NCI-H2107 (cell line): Measurements from ENCODE around the gene ADRA2B.

Experiments used
- DNase-seq: peaks from one replicate; lab custom pipeline; 2025; lab: John Stamatoyannopoulos, UW

The ADRA2B gene

DNA sequence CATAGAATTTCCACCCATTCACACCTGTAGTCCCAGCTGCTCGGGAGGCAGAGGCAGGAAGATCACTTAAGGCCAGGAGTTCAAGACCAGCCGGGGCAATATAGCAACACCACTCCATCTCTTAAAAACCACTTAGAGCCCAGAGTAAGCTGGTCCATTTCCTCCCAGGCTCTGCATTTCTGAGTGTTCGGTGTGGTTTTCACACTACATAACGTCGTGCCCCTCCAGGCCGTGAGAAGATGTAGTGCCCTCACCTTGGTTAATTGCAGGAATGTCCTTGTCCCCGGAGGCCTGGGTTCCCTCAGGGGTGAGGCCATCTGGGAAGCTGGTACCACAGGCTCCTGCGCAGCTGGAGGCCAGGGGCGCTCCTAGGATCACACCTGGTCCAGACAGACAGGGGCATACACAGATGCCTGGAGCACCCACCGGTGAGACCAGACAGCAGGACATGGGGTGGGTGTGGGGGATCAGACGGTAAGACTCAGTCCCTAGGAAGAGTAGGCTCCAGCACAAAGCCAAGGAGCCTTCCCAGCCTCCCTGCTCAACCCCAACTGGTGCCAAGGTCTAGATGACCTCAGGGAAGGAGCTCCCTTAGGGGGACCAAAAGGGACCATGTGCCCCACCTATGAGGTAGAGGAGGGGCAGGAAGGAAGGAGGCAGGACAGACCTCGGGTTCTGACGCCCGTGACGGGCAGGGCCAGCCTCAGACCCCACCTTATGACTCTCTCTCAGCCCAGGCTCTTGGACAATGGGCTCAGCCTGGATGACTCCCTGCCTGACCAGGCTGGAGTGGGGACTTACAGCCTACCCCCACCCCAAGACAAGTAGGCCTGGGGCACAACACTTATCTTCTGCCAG is 21.2 kb upstream of the ADRA2B start:
- DNase-seq: no peak

DNA sequence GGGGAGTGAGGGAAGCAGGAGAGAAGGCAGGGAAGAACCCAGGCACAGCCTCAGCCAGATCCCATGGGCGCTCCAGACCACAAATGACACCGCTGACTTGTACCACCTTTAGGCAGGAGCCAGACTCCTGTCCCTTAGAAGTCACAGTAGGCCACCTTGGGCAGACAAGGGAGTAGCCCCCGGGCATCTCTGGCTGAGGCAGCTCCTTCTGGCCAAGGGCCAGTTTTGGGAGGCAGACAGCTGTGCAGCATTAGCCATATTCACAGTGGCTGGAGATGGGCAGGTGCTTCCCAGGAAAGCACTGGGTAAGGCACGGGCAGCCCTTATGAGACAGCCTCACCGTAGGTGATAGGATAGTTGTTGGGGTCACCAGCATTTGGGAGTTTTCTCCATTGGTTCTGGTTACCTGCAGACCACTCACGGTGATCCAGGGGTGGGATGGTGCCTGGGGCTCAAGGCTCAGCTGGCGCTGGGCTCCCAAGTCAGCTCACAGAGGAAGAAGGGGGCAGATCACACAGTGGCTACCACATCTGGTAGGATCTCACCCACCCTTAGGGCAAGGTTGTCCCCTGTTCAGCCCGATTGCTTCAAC is 19.9 kb upstream of the ADRA2B start:
- DNase-seq: no peak

DNA sequence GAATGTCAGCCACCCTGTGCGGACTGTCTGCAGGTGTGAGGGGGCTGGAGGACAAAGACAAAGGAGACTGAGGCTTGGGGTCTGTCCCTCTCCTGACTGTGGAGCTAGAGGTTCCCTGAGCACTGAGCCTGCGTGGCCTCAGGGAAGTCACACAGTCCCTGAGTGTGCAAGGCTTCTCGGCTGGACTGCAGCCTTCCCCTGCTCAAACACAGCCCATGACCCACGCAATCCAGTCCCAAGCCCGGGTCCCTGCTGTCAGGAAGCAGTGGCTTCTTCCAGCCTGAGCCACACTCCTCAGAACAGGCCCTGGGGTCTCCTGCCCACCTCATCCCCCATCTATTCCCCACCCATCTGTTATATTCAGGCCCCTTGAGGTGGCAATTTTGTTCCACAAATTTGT is 19.2 kb upstream of the ADRA2B start:
- no peak for DNase-seq

DNA sequence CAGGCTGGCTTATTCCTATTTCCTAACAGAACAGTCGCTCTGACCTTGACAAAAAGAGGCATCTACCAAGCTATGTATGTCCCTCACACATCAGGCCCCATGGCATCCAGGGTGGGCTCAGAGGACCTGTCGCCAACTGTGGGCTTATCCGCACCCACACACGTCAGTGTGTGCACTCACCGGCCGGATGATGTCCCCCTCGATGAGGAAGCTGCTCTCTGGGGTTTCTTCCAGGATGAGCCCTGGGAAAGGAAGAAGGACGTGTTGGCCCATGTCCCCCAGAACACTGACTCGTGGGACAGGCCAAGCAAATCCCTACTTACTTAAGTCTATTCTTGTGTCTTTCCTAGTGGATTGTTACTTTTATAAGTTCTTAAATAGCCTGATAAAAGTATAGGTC is 18.8 kb upstream of the ADRA2B start:
- DNase-seq: no peak

DNA sequence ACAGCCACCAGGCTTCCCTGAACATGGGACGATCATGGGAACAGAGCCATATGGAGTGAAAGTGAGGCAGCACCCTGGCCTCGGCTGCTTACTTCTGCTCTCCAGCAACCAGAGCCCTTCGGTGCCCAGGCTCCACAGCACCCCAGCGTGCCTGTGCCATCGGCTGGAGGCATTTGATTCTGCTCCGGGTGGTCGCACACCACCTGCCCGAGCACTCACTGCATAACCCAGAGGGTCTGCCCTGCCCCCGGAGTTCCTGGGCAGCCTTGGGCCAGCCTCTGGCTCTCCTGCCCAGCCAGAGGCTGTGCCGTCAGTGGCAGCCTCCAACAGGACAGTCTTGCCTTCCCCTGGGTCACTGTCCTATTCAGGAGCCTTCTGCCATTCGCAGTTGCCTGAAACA is 18.1 kb upstream of the ADRA2B start:
- DNase-seq: no peak

DNA sequence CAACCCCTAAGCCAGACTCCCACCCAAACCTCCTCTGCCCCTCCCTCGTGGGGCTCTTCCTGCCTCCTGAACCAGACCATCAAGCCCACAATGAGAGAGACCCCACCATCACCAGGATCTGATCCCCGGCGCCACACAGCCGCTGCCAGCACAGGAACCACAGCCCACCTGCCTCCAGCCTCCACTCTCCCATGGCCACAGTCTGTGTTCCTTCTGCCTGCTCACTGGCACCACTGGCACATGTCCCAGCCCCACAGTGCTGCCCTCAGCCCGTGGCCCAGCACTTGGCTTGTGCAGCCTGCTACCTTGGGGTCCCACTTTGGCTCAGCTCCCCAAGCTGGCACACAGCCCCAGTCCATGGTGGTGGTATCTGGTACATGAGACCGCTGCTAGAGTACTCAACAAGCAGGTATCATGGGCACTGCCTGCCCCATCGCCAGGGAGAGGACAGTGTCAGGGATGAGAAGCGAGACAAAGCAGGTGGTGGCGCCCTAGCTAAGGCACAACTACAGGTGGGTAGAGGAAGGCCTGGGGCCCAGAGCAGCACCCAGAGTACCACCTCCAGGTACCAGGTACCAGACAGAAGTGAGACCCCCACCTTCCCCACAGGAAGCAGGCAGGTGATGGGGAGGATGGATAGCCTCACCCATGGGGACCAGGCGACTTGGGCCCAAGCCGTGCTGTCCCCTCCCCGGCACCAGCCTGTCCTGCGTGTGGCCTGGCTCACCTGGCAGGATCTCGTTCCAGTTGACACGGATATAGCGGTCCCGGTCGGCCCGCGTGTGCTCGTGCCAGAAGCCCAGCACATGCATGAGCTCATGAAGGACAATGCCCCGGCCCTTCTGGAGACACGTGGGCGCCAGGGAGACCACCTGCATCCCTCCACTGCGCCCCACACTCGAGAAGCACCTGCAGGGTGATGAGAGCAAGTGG is 15.7 kb upstream of the ADRA2B start:
- DNase-seq: no peak

DNA sequence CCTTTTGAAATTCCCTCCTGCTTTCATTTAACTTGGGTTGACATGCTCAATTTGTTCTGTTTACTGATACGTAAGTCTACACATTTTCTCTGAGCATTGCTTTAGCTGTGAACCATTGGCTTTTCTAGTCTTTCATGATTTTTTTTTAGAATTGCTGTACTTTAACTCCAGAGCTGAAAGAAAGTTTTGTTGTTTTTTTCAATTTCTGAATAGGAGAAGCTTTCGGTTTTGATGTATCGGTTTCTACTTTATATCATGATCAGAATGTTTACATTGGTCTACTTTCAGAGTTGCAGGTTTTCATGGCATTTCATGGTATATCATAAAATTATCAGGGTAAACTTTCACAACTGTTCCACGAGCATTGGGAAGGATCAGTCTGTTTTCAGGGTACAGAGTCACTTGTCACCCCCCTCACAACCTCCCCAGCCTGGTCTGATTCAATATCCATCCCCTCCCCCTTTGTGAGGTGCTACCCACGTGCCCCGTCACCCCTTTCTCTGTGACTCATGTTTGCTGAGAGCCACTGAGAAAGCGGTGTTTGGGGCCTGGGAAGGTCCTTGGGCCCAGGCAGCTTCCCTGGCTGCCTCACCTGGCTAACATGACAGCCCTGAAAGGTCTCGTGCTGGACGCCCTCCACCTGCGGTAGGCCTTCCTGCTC is 14.9 kb upstream of the ADRA2B start:
- DNase-seq: no peak

DNA sequence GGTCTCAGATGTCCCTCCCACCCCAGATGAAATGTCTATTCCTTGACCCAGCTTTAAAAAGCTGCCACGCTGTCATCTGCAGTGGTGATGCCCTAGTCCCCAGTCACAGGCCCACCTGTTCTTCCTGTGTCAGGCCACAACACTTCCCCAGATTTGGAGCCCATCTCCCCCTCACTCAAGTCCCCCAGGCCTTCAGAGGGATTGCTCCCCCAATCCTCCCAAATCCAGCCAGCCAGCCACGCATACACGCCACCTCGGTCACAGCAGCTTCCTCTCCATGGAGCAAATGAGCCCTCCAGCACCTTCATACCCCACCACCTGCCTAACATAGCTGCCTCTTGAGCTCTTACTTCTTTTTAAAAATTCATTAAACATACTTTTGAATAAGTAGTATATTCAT is 14.1 kb upstream of the ADRA2B start:
- no peak for DNase-seq

DNA sequence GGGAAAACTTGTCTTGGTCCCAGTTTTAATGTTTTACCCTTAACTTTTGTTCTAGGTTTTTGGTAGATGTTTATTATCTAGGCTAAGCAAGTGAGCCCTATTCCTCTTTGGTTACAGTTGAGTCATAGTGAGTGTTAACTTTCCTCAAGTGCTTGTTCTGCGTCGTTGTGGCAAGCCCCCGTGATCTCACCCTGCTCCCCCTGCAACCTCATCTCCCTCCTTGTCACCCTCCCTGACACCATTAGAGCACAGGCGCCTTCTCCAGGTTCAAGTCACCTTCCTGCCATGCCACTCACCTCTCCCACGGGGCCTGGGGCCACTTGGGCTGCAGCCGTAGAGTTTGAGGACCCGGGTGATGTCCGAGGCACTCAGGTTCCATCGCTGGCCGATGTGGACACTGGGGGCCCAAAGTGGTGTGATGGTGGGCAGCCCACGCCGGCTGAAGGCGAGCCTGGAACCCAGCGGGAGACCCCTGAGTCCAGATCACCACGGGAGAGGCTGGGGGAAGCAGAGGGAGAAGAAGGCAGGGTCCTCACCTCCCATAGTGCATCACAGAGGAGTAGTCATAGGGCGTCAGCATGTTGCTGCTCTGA is 13.3 kb upstream of the ADRA2B start:
- DNase-seq: no peak

DNA sequence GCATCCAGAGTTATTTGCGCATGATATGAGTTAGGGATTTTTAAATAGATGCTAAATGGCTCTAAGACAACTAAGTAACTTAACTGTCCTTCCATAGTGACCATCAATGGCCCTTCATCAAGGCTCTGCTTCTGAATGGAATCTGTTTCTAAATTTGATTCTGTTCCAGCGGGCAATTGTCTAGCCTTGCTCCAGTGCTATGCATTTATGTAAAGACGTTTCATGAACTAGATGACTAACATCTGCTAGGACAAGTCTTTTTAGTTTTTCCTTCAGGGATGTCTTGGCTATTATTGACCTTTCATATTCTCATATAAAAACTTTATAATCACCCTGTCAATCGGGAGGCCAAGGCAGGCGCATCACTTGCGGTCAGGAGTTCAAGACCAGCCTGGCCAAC is 12.1 kb upstream of the ADRA2B start:
- DNase-seq: no peak

DNA sequence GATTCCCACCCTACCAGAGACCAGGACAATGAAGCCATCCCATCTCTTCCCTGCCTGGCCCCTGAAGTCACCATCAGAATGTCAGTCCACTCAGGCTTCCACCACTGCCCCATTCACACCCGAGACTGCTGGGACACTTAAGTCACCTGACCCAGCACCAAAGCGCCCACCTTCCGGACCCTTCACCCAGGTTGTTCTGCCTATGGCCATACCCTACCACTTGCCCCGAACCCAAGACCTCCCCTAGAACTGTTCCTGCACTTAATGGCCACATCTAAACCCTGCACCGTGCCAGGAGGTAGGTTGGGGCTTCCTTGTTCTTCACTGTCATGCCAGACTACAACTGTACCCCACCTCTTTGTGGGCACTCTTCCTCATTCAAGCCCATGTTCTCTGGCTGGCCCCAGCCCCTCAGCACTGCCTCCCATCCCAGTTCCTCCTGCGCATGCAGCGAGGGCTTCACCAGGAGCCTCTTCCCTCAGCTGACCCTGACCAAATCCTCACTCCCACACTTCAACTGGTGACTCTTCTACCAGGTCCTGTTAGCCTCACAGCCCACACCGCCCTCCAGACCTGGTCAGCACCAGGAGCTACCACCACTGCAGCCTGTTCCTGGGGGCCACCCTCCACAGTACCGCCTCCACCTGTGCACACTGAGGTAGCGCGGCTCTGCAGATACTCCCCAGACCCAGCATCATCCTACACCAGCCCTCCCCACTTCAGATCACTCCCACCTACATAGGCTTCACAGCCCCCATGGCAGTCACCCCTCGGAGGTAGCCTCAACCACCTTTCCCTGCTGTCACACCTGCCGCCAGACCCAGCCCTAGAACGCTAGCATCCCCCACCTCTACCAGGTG is 8.3 kb upstream of the ADRA2B start:
- DNase-seq: no peak

DNA sequence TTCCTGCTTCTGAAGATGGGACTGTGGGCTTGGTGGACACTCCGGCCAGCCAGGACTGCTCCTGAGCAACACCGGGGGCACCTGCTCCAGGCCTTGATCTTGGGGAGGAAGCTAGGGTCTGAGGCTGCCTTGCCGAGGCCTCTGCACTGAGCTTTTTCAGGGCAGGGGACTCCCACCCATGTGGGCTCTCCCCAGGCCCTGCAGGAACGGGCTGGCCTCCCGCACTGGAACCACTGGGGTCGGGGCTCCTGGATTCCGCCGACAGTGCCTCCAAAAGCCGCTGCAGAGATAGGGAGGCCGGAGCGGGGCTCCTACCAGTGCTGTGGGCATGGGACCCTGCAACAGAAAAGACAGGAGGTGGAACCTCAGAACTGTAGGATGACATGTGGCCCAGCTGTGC is 7.6 kb upstream of the ADRA2B start:
- DNase-seq: no peak

DNA sequence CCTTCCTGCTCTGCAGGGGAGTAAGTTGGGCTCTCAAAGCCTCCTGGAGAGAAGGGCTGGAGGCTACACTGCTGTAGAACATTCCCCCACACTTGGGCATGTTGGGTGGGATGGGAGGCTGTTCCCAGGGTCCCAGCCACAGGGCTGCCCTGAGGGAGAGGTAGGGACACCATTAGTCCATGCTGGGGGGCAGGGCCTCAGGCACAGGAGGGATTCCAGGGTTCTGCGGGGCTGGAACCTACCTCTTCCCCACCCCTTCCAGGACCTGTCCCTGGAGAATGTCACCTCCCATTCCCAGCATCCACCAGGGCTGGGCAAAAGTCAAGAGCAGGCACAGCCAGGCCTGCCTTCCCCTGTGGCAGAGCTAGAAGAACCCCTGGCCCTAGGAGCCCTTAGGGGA is 6.9 kb upstream of the ADRA2B start:
- no peak for DNase-seq

DNA sequence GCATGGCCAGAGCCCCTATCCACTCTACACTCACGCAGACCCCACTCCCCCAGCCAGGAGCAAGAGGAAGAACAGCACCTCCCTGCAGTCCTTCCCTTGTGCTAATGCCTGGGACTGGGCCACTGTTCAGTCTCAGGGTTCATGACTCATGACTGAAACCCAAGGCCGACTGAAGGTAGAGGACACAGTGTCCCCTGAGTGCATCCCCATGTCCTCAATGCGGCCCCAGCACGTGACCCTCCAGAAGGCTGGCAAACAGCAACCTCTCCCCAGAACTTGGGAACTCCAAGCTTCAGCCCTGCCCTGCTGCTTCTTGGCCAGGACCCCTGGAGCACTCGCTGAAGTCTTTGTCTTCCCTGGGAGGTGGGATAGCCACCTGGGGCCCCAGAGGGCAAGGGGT is 6.0 kb upstream of the ADRA2B start:
- no peak for DNase-seq

DNA sequence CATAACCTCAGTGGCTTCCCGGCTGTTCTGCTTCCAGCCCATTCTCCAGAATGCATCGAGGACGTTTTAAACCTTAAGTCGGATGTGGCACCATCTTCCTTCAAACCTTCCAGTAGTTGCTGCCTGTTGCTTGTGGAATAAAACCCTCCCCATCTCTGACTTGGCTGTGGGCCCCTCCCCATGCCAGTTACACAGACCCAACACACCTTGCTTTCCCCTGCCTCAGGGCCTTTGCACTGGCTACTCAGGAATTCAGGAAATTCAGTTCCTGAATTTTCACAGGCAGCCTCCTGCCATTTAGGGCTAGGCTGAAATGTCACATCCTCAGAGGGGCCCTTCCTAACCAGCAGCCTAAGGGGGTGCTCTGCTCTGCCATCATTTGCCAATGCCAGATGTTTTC is 5.0 kb upstream of the ADRA2B start:
- no peak for DNase-seq

DNA sequence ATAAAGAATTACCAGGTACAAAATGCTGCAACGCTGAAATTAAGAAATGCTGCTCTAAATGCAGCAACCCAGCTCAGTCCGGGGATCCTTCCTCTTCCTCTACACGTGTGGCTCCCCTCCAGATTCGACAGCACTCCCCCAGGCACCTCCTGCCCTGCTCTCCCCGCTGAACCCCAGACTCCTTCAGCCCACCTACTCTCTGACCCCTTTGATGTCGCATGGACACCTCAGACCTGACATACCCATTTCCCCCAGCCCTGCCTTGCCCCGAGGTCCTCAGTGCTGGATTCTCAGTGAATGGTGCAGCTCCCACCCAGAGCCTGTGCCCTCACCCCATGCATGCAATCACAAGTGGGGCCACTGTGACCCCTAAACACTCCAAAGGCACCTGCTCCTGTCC is 4.6 kb upstream of the ADRA2B start:
- DNase-seq: no peak

DNA sequence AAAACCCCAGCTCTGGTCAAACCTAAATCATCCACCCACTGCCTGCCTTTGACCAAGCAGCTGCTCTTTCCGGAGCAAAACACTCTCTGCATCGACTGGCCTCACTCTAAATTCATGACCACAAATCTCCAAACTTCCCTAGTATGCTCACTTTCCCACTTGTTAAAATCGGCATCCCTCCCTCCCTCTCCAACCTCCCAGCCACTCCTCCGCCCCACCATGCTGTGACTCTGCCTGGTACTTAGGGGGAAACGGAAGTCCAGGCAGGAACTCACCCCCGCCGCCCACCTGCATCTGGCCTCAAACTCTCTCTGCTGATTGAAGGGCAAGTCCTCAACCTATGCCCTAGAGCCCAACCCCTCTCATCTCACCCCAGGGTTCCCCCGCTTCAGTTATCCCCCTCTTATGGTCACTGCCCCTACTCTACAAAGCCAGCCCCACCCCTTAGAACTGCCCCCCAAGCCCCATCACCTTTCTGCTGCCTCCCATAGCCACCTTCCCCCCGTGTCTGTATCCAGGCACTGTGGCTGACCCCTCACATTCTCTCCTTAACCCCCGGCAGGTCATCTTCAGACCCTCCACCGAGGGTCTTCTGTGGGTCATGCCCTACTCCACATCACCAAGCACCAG is 3.8 kb upstream of the ADRA2B start:
- no peak for DNase-seq

DNA sequence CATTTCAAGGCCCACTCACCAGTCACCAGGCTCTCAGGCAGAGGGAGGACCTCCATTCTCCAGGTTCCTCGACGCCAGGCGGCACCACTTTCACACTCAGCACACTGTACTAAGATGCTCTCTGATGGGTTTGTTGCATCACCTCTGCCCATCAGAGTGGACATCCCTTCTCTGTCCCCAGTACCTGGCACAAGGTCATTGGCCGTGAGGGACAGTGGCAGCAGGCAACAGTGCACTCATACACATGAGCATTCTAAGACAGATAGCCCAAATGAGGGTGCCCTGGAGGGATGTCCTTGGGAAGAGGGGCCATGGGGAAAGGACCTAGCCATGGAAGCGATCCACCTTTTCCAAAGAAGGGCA is 3.0 kb upstream of the ADRA2B start:
- no peak for DNase-seq

DNA sequence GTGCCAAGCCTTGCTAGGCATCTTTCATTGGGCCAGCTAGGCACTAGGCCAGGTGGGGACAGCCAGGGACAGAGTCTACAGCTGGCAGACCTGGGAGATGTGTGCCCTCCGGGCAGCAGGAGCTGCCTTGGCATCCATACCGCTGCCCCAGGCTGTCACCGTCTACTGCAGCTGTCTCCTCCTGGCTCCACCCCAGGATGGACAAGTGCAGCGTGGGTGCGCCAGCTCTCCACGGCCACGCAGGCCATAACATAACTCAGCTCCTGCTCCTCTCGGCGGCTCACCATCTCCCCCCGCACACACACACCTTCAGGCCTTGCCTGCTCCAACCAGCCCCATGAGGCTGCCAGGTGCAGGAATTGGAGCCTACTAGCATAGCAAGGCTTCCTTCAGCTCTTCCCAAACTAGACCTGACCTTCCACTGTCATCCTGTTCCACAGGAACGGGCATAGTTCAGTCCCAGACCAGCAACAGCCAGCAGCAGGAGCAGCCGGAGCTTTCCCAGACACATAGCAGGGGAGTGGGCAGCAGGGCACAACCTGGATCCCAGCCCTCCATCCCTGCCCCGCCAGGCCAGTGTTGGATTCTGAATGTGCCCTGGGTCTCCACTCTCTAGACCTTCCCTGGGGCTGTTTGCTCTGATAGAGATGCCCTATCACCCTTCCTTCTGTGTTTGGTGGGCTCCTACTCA is 2.5 kb upstream of the ADRA2B start:
- DNase-seq: no peak
